Liver (tissue), 9 donors: Measurements from ENCODE around the gene TM9SF4. TPM values are rescaled to one million over a fixed set of nuclear protein-coding genes. Genes with fewer than 3 reads are reported as not detected.

Experiments
- DNase-seq: peaks from one replicate; pipeline ENCODE4 v3.0.0-alpha.2; 2017; ENCODE audit warnings: low spot score
- H3K27ac ChIP-seq, 2 donors: one replicate each; pipeline ENCODE4 v1.7.0; 2013; ENCODE audit warnings: inconsistent platforms in 2 of 2, low read length in 2 of 2, control low read depth in 1 of 2, low read depth in 1 of 2, mild to moderate bottlenecking in 1 of 2
- H3K27me3 ChIP-seq, 4 donors: one replicate each; pipeline versions ENCODE4 v1.6.1 to v1.7.0; 2013; ENCODE audit warnings: low read length in 3 of 4, inconsistent platforms in 1 of 4, mild to moderate bottlenecking in 1 of 4, moderate library complexity in 1 of 4; ENCODE audit not compliant: control insufficient read depth in 4 of 4, insufficient read depth in 4 of 4
- H3K36me3 ChIP-seq, 4 donors: one replicate each; pipeline versions ENCODE4 v1.6.1 to v1.7.0; 2013; ENCODE audit warnings: low read length in 3 of 4, mild to moderate bottlenecking in 3 of 4, low read depth in 1 of 4, moderate library complexity in 1 of 4; ENCODE audit not compliant: control insufficient read depth in 4 of 4, insufficient read depth in 3 of 4
- H3K4me1 ChIP-seq, 4 donors: one replicate each; pipeline versions ENCODE4 v1.6.1 to v1.7.0; 2013; ENCODE audit warnings: low read length in 3 of 4, mild to moderate bottlenecking in 3 of 4, moderate library complexity in 1 of 4; ENCODE audit not compliant: control insufficient read depth in 4 of 4, insufficient read depth in 4 of 4
- H3K4me3 ChIP-seq, 3 donors: one replicate each; pipeline versions ENCODE4 v1.6.1 to v1.7.0; 2013; ENCODE audit warnings: low read length in 3 of 3, control low read depth in 1 of 3, low read depth in 1 of 3, mild to moderate bottlenecking in 1 of 3
- H3K9ac ChIP-seq, 2 donors: one replicate each; pipeline ENCODE4 v1.7.0; 2013; ENCODE audit warnings: low read length in 2 of 2, mild to moderate bottlenecking in 2 of 2, moderate library complexity in 2 of 2, control low read depth in 1 of 2, low read depth in 1 of 2
- H3K9me3 ChIP-seq, 4 donors: one replicate each; pipeline versions ENCODE4 v1.6.1 to v1.7.0; 2013; ENCODE audit warnings: low read length in 3 of 4; ENCODE audit not compliant: control insufficient read depth in 4 of 4
- ATF3 ChIP-seq: IDR thresholded peaks from 2 replicates; pipeline ENCODE4 v1.6.1; 2016; ENCODE audit warnings: antibody characterized with exemption
- FOXA1 ChIP-seq: IDR thresholded peaks from 2 replicates; pipeline ENCODE4 v1.6.1; 2016; ENCODE audit warnings: antibody characterized with exemption
- FOXA2 ChIP-seq: IDR thresholded peaks from 2 replicates; pipeline ENCODE4 v1.6.1; 2016; ENCODE audit warnings: antibody characterized with exemption
- GABPA ChIP-seq, 2 donors: IDR thresholded peaks in 1 of 2; conservative IDR thresholded peaks in 1 of 2; 2 replicates each; pipeline ENCODE4 v1.6.1; 2016; ENCODE audit warnings: antibody characterized with exemption in 2 of 2, mild to moderate bottlenecking in 1 of 2, moderate library complexity in 1 of 2
- HNF4A ChIP-seq, 2 donors: conservative IDR thresholded peaks; 2 replicates each; pipeline ENCODE4 v1.6.1; 2016; ENCODE audit warnings: antibody characterized with exemption in 2 of 2, mild to moderate bottlenecking in 2 of 2
- HNF4G ChIP-seq: IDR thresholded peaks from 2 replicates; pipeline ENCODE4 v1.6.1; 2016; ENCODE audit warnings: antibody characterized with exemption
- NR2F2 ChIP-seq: IDR thresholded peaks from 2 replicates; pipeline ENCODE4 v1.6.1; 2016; ENCODE audit warnings: antibody characterized with exemption
- RAD21 ChIP-seq, 2 donors: IDR thresholded peaks; 2 replicates each; pipeline ENCODE4 v1.6.1; 2016; ENCODE audit warnings: antibody characterized with exemption in 2 of 2, mild to moderate bottlenecking in 2 of 2
- REST ChIP-seq: IDR thresholded peaks from 2 replicates; pipeline ENCODE4 v1.6.1; 2016; ENCODE audit warnings: antibody characterized with exemption, mild to moderate bottlenecking
- RXRA ChIP-seq, 2 donors: IDR thresholded peaks; 2 replicates each; pipeline ENCODE4 v1.6.1; 2017 to 2018; ENCODE audit warnings: antibody characterized with exemption in 2 of 2, mild to moderate bottlenecking in 1 of 2
- SP1 ChIP-seq: IDR thresholded peaks from 2 replicates; pipeline ENCODE4 v1.6.1; 2018; ENCODE audit warnings: antibody characterized with exemption, mild to moderate bottlenecking
- TAF1 ChIP-seq: conservative IDR thresholded peaks from 2 replicates; pipeline ENCODE4 v1.6.1; 2016; ENCODE audit warnings: antibody characterized with exemption, mild to moderate bottlenecking
- YY1 ChIP-seq: IDR thresholded peaks from 2 replicates; pipeline ENCODE4 v1.6.1; 2016; ENCODE audit warnings: antibody characterized with exemption, mild to moderate bottlenecking
- ZBTB33 ChIP-seq: IDR thresholded peaks from 2 replicates; pipeline ENCODE4 v1.6.1; 2016; ENCODE audit warnings: antibody characterized with exemption
- WGBS: extraction: QIAGEN DNeasy Blood & Tissue Kit; methylation state at CpG from one replicate; pipeline ENCODE4 v1.1.7; 2013; 5-methylcytosine and 5-hydroxymethylcytosine counted together
- polyA plus RNA-seq, 2 donors: library from polyadenylated mRNA; stranded (reverse) in 1 of 2; unstranded in 1 of 2; fragments of 200-250 nt in 1 of 2; fragments of >200 nt in 1 of 2; fragmentation: Nextera tagmentation in 1 of 2; extraction: Ambion mirVana in 1 of 2; gene quantifications; one replicate each; pipeline versions ENCODE4 v1.2.1 to v1.2.3, GENCODE V29; 2013 to 2015
- total RNA-seq, 2 donors: library from RNA; depleted of rRNA; stranded (reverse); fragments of >200 nt; gene quantifications; one replicate each; pipeline ENCODE4 v1.2.3, GENCODE V29; 2014
- donor health status: healthy.
- donor health status: healthy.
- donor health status: healthy.
- donor health status: healthy.
- donor health status: healthy.

Gene TM9SF4
- total and polyA plus RNA-seq, 4 donors, result 15.9 to 26.2 (median 22.2) TPM

GRCh38 chr20:32130965-32131364 lies 21.5 kb downstream of the TM9SF4 start:
- Histone ChIP-seq H3K9me3 (no peaks in the 10 kb centered on the region), H3K36me3 (peaks cover 5 to 19% (median 10%) of the 10 kb centered on the region in 4 donors), H3K4me1 (peaks cover 0 to 12% (median 8%) of the 10 kb centered on the region in 4 donors), H3K9ac (no peak overlapping the region), H3K27me3 (no peaks in the 10 kb centered on the region), H3K27ac (no peak overlapping the region), H3K4me3 (no peak overlapping the region)
- no peak for TF ChIP-seq ATF3
- TF ChIP-seq HNF4G, result no peak
- TF ChIP-seq TAF1, result no peak
- no peak for TF ChIP-seq HNF4A (conservative IDR thresholded peaks at IDR 0.05)
- TF ChIP-seq GABPA (IDR thresholded peaks at IDR 0.05 in 1 of 2, conservative IDR thresholded peaks at IDR 0.05 in 1 of 2), result no peak
- no peak for TF ChIP-seq SP1
- TF ChIP-seq ZBTB33, result no peak
- TF ChIP-seq YY1, result no peak
- TF ChIP-seq FOXA2, result no peak
- TF ChIP-seq REST, result no peak
- no peak for TF ChIP-seq RXRA (IDR thresholded peaks at IDR 0.05)
- no peak for TF ChIP-seq FOXA1
- no peak for TF ChIP-seq NR2F2
- no peak for DNase-seq
- WGBS, result 20% methylated on average over 2 of the region's 2 CpGs

- Histone ChIP-seq H3K27ac (no peak overlapping the region), H3K9me3 (no peaks in the 10 kb centered on the region), H3K4me3 (no peak overlapping the region), H3K27me3 (no peaks in the 10 kb centered on the region), H3K4me1 (peaks cover 0 to 7% (median 5%) of the 10 kb centered on the region in 4 donors), H3K9ac (no peak overlapping the region), H3K36me3 (peaks cover 8 to 37% (median 27%) of the 10 kb centered on the region in 4 donors)
- no peak for TF ChIP-seq NR2F2
- TF ChIP-seq FOXA2, result no peak
- TF ChIP-seq RAD21 (IDR thresholded peaks at IDR 0.05), result no peak
- TF ChIP-seq YY1, result no peak
- TF ChIP-seq HNF4G, result no peak
- no peak for TF ChIP-seq SP1
- no peak for TF ChIP-seq RXRA (IDR thresholded peaks at IDR 0.05)
- TF ChIP-seq TAF1, result no peak
- TF ChIP-seq ZBTB33, result no peak
- WGBS, result 98% methylated on average over 10 of the region's 10 CpGs
- DNase-seq, result no peak
Measured at GRCh38 chr20:32132911-32133549, 23.5 kb downstream of the TM9SF4 start.
